GM18505 (cell line): ENCODE results near the gene GABRA1.

Experiments
- ATAC-seq: cut with Tn5 transposase; IDR thresholded peaks from one replicate; pipeline ENCODE4 v1.9.1; 2021; ENCODE audit not compliant: unreplicated experiment
- POLR2A ChIP-seq: IDR thresholded peaks from 4 replicates; pipeline ENCODE4 v1.6.1; 2011; ENCODE audit warnings: borderline replicate concordance; ENCODE audit not compliant: insufficient read depth, insufficient read length; ENCODE audit errors: extremely low read depth

GABRA1 gene

DNA sequence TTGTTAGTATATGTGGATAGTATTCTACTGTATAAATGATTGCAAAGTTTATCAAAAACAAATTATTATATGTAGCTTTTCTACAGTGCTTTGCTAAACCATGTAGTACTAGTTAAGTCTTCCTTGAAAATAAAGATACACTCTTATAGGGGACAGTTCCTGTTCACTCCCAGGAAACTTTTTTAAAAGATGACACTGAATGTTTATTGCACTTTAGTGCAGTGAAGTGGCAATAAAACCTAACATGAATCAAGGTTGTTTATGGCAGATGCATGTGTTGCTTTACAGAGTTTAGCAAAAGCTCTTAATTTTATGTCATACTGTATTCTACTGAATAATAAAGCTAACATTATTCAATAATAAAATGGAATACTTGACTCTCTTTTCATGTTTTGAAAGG, 51.7 kb downstream of the GABRA1 start:
- no peak for TF ChIP-seq POLR2A
- no peak for ATAC-seq

DNA sequence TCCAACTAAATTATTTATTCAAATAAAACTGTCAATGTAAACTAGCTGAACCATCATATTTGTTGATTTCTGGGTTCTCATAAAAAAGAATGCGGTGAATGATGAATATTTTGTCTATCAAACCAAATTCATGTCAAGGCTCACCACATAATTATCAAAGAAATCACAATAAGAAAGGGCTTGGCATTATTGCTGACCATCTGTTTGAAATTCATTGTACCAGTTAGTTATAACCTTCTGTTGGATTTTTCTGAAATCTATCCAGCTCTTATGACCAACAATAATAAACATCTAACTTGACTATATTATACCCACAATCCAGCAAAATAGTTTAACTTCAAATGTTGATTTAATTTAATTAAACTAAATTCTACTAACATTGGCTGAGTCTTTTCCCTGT, 53.1 kb downstream of the GABRA1 start:
- no peak for TF ChIP-seq POLR2A
- no peak for ATAC-seq

DNA sequence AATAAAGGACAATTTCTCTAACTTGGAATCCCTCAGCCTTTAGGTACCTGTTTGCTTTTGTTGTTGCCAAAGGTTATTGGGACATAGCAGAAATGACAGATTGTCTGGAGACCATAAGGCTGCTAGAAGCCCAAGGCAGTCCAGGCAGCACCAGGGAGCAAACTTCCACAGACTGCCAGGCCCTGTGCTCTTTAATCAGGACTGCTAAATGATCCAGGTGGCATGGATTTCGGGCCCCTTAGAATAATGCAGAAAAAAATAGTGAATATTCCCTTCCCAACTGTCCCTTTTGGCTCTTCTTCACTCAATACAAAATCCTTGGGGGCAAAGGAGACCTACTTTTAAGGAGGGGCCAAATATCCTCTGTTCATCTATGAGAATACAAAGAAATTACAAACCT, 73.9 kb downstream of the GABRA1 start:
- TF ChIP-seq POLR2A, result no peak
- ATAC-seq, result no peak

DNA sequence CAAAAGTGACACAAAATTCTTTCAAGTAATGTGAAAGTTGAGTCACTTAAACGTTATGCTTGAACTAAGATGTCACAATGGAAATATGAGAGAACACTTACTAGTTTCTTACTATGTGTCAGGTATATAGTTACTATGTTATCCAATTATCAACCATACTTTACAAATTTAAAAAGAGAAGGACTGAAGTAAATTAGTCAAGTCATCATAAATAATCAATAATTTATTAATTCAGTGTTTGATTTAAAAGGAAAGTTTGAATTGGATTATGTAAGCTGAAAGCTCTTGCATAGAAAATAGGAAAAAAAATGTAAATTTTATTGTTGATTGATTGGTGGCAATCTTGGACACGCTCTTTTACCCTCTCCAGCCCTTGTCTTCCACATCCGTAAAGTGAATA, 76.3 kb downstream of the GABRA1 start:
- no peak for TF ChIP-seq POLR2A
- ATAC-seq, result no peak

DNA sequence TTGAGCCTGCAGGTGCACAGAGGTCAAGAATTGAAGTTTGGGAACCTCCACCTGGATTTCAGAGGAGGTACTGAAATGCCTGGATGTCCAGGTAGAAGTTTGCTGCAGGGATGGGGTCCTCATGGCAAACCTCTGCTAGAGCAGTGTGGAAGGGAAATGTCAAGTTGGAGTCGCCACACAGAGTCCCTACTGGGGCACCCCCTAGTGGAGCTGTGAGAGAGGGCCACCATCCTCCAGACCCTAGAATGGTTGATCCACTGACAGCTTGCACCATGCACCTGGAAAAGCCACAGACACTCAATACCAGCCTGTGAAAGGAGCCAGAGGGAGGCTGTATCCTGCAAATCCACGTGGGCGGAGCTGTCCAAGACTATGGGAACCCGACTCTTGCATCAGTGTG, 78.0 kb downstream of the GABRA1 start:
- TF ChIP-seq POLR2A, result no peak
- no peak for ATAC-seq

DNA sequence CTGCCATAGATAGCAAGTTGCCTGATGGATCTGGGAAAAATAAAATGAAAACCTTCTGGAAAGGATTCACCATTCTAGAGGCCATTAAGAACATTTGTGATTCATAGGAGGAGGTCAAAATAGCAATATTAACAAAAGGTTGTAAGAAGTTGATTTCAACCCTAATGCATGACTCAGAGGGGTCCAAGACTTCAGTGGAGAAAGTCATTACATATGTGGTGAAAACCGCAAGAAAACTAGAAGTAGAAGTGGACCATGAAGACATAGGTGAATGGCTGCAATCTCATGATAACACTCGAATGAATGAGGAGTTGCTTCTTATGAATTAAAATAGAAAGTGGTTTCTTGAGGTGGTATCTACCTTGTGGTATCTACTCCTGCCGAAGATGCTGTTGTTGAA, 86.6 kb downstream of the GABRA1 start:
- TF ChIP-seq POLR2A, result no peak
- ATAC-seq, result no peak

DNA sequence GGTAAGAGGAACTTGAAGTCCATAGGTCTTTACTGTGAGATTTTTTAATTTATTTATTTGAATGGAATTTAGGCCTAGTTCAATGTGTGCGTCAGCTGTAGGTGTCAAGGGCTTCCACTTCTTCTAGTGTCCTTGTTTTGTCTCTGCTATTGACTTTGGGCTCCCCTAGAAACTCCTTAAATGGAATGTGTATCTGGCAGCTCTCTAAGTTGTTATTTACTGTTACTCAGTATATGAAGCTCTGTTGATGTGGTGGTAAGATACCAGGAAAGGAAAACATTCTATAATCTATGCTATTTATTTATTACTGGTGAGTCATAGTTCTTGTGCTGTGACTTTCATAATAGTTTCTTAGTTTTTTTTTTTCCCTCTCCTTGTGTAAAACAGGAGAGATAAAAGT, 97.1 kb downstream of the GABRA1 start:
- no peak for TF ChIP-seq POLR2A
- ATAC-seq, result no peak

DNA sequence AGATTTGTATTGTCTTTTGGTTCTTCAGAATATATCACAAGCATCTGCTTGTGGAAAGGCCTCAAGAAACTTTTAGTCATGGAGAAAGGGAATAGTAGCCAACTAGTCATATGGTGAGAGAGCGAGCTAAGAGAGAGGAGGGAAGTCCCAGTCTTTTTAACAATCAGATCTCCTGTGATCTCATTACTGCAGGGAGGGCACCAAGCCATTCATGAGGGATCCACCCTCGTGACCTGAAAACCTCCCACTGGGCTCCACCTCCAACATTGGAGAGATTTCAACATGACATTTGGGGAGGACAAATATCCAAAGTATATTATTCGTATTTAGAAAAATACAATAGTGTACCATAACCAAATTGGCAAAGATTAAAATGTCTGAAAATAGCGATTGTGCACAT, 99.0 kb downstream of the GABRA1 start:
- no peak for TF ChIP-seq POLR2A
- ATAC-seq, result no peak
